Measurements from ENCODE around the gene PYCARD.
A peak's percentile ranks its signal among the peaks of the same experiment; 100 is the strongest.
"Not testable (repeated sequence)": the region's sequence is repeated elsewhere in the genome, so short reads cannot be mapped to it uniquely, and the experiment has no call there.

PYCARD gene

GRCh38 chr16:31189412-31189778 lies 13.2 kb downstream of the PYCARD start:
- DNase-seq: no peak

GRCh38 chr16:31188450-31189411 lies 13.8 kb downstream of the PYCARD start:
- DNase-seq: no peak

GRCh38 chr16:31187808-31188189 lies 14.8 kb downstream of the PYCARD start:
- DNase-seq: no peak

- no peak for DNase-seq
Observed at GRCh38 chr16:31186930-31187807, 15.4 kb downstream of the PYCARD start.

- DNase-seq: no peak
Observed at GRCh38 chr16:31186176-31186575, 16.4 kb downstream of the PYCARD start.

GRCh38 chr16:31185339-31185738 lies 17.2 kb downstream of the PYCARD start:
- no peak for DNase-seq

- no peak for DNase-seq
Observed at GRCh38 chr16:31184888-31185287, 17.7 kb downstream of the PYCARD start.

- DNase-seq: no peak
Observed at GRCh38 chr16:31183432-31184428, 18.8 kb downstream of the PYCARD start.

GRCh38 chr16:31182391-31182790 lies 20.2 kb downstream of the PYCARD start:
- DNase-seq: no peak

- no peak for DNase-seq
Observed at GRCh38 chr16:31181102-31181830, 21.3 kb downstream of the PYCARD start.

GRCh38 chr16:31179747-31180459 lies 22.7 kb downstream of the PYCARD start, which contains the start of gene FUS:
FUS (plus strand) TSS chr16:31180139; CDS start chr16:31180215, 76 bp downstream.
- peak; percentile 86 for DNase-seq

GRCh38 chr16:31179219-31179746 lies 23.3 kb downstream of the PYCARD start:
- no peak for DNase-seq

- DNase-seq: no peak
Observed at GRCh38 chr16:31177136-31177535, 25.4 kb downstream of the PYCARD start.

GRCh38 chr16:31170048-31170447 lies 32.5 kb downstream of the PYCARD start:
- DNase-seq: not testable (repeated sequence)

- no peak for DNase-seq
Observed at GRCh38 chr16:31168848-31169247, 33.7 kb downstream of the PYCARD start.

GRCh38 chr16:31167315-31167714 lies 35.2 kb downstream of the PYCARD start:
- DNase-seq: no peak

- no peak for DNase-seq
Observed at GRCh38 chr16:31157136-31157535, 45.4 kb downstream of the PYCARD start.

All from NCI-H1092 (cell line).